Panc1 (cell line): Measurements from ENCODE around the gene MSI2.

Source experiments
- POLR2AphosphoS5 ChIP-seq: IDR thresholded peaks from 2 replicates; pipeline ENCODE4 v1.6.1; 2012; ENCODE audit warnings: mild to moderate bottlenecking, low read depth, low read length, moderate library complexity
- REST ChIP-seq, 2 experiments: IDR thresholded peaks; 2 replicates each; pipeline ENCODE4 v1.6.1; 2011 to 2012; ENCODE audit warnings: low read depth in 2 of 2, control low read depth in 1 of 2, low read length in 1 of 2, mild to moderate bottlenecking in 1 of 2, moderate library complexity in 1 of 2; ENCODE audit not compliant: insufficient read depth in 1 of 2
- SIN3A ChIP-seq: IDR thresholded peaks from 2 replicates; pipeline ENCODE4 v1.6.1; 2012; ENCODE audit warnings: low read depth, mild to moderate bottlenecking, low read length, moderate library complexity, borderline replicate concordance; ENCODE audit not compliant: insufficient read depth
- TCF7L2 ChIP-seq: IDR thresholded peaks from 2 replicates; pipeline ENCODE4 v1.6.1; 2011; ENCODE audit warnings: mild to moderate bottlenecking, low read depth, low read length, inconsistent platforms
- TF ChIP-seq, protein P1 (sequence below): fragments of 450-650 bp; IDR thresholded peaks from 2 replicates; pipeline ENCODE4 v1.5.1; 2017; ENCODE audit warnings: mild to moderate bottlenecking

- TF ChIP-seq, protein P1, sequence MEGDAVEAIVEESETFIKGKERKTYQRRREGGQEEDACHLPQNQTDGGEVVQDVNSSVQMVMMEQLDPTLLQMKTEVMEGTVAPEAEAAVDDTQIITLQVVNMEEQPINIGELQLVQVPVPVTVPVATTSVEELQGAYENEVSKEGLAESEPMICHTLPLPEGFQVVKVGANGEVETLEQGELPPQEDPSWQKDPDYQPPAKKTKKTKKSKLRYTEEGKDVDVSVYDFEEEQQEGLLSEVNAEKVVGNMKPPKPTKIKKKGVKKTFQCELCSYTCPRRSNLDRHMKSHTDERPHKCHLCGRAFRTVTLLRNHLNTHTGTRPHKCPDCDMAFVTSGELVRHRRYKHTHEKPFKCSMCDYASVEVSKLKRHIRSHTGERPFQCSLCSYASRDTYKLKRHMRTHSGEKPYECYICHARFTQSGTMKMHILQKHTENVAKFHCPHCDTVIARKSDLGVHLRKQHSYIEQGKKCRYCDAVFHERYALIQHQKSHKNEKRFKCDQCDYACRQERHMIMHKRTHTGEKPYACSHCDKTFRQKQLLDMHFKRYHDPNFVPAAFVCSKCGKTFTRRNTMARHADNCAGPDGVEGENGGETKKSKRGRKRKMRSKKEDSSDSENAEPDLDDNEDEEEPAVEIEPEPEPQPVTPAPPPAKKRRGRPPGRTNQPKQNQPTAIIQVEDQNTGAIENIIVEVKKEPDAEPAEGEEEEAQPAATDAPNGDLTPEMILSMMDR, result no peak
- TF ChIP-seq POLR2AphosphoS5, result no peak
- TF ChIP-seq SIN3A, result no peak
- TF ChIP-seq TCF7L2, result no peak
- no peak for TF ChIP-seq REST (IDR thresholded peaks at IDR 0.05; ENCODE audit: insufficient read depth in 1 of 2, low read depth in 2 of 2, low read length in 1 of 2)
Measured at GRCh38 chr17:57721967-57722703, 465.8 kb downstream of the MSI2 start.
